GM12872 (cell line): ENCODE results near the gene CCR7.

Experiments used
- TF ChIP-seq, protein P1 (sequence below): IDR thresholded peaks from 3 replicates; pipeline ENCODE4 v1.5.1; 2011; ENCODE audit warnings: low read depth, mild to moderate bottlenecking, low read length, moderate library complexity; ENCODE audit not compliant: insufficient read depth

The CCR7 gene

GRCh38 chr17:40515011-40515410 is 50.3 kb downstream of the CCR7 start:
- TF ChIP-seq, protein P1, sequence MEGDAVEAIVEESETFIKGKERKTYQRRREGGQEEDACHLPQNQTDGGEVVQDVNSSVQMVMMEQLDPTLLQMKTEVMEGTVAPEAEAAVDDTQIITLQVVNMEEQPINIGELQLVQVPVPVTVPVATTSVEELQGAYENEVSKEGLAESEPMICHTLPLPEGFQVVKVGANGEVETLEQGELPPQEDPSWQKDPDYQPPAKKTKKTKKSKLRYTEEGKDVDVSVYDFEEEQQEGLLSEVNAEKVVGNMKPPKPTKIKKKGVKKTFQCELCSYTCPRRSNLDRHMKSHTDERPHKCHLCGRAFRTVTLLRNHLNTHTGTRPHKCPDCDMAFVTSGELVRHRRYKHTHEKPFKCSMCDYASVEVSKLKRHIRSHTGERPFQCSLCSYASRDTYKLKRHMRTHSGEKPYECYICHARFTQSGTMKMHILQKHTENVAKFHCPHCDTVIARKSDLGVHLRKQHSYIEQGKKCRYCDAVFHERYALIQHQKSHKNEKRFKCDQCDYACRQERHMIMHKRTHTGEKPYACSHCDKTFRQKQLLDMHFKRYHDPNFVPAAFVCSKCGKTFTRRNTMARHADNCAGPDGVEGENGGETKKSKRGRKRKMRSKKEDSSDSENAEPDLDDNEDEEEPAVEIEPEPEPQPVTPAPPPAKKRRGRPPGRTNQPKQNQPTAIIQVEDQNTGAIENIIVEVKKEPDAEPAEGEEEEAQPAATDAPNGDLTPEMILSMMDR: no peak

DNA sequence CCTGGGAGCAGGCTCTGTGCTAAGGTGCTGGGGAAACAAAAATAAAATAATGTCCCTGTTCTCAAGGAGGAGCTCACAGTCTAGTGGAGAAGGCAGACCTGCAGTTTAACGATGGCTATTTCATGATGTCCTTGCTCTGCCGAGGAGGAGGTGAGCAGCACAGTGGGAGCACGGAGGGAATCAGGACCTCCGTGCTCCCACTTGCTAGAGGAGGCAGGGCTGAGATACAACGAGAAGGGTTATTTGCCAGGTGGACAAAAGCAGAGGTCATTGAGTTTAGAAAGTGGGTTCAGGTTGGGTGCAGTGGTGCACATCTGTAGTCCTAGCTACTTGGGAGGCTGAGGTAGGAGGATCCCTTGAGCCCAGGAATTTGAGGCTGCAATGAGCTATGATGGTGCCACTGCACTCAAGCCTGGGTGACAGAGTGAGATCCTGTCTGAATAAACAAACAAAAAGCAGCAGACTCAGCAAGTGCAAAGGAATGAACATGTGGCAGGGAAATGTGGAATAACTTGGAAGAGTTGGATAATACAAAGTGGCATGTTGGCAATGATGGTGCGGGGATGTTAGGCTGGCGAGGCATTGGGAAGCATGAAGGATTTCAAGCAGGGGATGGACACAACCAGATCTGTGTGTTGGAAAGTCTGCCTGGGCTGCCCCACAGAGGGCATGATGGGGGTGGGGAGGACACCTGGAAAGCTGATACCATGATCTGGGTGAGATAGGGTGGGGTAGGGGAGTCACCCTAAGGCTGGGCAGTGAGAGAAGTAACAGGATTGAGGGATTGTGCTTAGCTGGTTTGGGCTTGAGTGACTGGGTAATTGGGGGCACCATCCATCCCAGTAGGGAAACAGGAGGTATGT is 51.0 kb downstream of the CCR7 start:
- TF ChIP-seq, protein P1: no peak

GRCh38 chr17:40511667-40512220 is 53.5 kb downstream of the CCR7 start:
- TF ChIP-seq, protein P1: no peak

- TF ChIP-seq, protein P1: no peak
Observed at GRCh38 chr17:40511136-40511535, 54.1 kb downstream of the CCR7 start.

DNA sequence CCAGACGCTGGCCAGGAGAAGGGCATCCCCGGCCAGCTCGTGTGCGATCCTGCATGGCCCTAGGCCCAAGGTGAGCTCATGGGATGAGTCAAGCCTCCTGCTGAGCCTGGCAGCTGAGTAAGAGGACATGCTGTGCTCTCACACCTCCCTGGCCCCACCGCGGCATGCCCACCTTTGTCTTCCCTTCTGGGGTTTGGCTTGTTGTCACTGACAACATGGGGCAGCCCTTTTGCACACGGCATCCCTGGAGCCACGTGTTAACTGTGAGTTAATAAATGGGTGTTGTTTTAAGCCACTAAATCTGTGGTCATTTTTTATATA is 55.0 kb downstream of the CCR7 start:
- TF ChIP-seq, protein P1: no peak

DNA sequence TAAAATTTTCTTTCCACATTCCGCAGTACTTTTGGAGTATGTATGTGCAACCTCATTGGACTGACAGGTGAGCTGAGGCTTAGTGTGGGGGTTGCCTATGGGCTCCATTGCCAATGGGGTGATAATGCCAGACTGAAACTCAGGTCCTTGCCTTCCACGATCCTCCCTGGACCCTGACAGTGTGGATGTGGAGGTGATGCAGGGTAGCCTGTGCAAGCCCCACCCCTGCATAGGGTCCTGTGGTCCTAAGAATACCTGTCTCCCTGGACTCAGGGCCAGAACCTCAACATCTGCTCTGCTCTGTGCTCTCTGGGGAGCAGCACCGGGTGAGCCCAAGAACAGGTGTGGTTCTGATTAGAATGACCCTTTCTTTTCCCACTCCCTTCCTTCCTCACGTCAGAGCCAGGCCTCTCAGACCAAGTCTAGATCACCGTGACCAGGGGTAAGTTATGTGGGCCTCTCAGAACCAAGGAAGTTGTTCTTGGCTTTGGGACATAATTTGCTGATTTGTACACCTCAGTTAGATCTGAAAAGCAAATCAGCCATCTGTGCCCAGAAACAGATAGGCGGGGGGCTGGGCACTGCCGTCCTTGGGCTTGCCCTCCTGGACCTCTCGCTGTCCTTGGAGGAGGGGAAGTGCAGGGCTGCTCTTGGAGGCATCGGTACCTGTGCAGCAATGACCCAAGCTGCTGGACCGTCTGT is 55.5 kb downstream of the CCR7 start:
- TF ChIP-seq, protein P1: no peak

DNA sequence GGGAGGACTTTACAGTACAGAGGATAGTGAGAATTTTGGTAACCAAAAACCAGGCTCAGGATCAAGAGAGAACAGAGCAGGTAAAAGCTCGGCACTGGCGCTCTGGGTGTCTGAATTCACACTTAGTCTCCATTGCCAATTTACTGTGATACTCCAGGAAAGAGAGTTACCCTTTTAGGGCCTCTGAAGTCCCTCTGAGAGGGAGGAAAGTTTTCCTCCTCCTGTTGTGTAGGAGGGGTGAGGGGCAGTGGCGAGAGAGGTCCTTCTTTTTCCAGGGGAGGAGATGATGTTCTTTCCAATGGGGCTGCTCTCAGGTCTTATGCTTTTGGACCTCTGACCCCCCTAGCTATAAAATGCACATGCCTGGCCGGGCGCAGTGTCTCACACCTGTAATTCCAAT is 58.5 kb downstream of the CCR7 start:
- TF ChIP-seq, protein P1: no peak
